NT2/D1 (cell line): ENCODE data around the gene DOCK9.

Source experiments
- DNase-seq: peaks from one replicate; pipeline ENCODE4 v3.0.0-alpha.2; 2011; ENCODE audit warnings: low read depth, low spot score
- H3K27me3 ChIP-seq: 2 replicates; pipeline ENCODE4 v1.6.0; 2011; ENCODE audit warnings: mild to moderate bottlenecking; ENCODE audit not compliant: insufficient read length, insufficient read depth
- H3K36me3 ChIP-seq: 2 replicates; pipeline ENCODE4 v1.6.1; 2011; ENCODE audit warnings: mild to moderate bottlenecking, low read length, mixed read lengths; ENCODE audit not compliant: insufficient read depth, insufficient read length
- H3K4me1 ChIP-seq: 2 replicates; pipeline ENCODE4 v1.5.1; 2011; ENCODE audit not compliant: insufficient read depth, insufficient read length
- H3K4me3 ChIP-seq: 2 replicates; pipeline ENCODE4 v1.5.1; 2011; ENCODE audit warnings: low read depth; ENCODE audit not compliant: insufficient read length
- H3K9ac ChIP-seq: 2 replicates; pipeline ENCODE4 v1.6.0; 2011; ENCODE audit warnings: low read depth; ENCODE audit not compliant: insufficient read length
- H3K9me3 ChIP-seq: 2 replicates; pipeline ENCODE4 v1.5.1; 2011; ENCODE audit warnings: mild to moderate bottlenecking, low read length; ENCODE audit not compliant: insufficient read depth
- SUZ12 ChIP-seq: IDR thresholded peaks from 2 replicates; pipeline ENCODE4 v1.6.1; 2011; ENCODE audit not compliant: insufficient read length, insufficient read depth; ENCODE audit errors: extremely low read depth
- YY1 ChIP-seq: IDR thresholded peaks from 2 replicates; pipeline ENCODE4 v1.6.1; 2011; ENCODE audit not compliant: insufficient read length, insufficient read depth
- ZNF274 ChIP-seq: IDR thresholded peaks from 2 replicates; pipeline ENCODE4 v1.6.1; 2011; ENCODE audit warnings: mild to moderate bottlenecking, low read depth, low read length

Gene DOCK9

GRCh38 chr13:98916403-98916802 lies 61.5 kb downstream of the DOCK9 start:
- H3K27me3 ChIP-seq, result no peaks in the 10 kb centered on the region
- H3K9ac ChIP-seq, result no peak overlapping the region
- DNase-seq, result no peak
- H3K4me1 ChIP-seq, result no peaks in the 10 kb centered on the region
- H3K4me3 ChIP-seq, result no peak overlapping the region
- TF ChIP-seq YY1, result no peak
- no peak for TF ChIP-seq ZNF274
- no peak for TF ChIP-seq SUZ12
- no peaks in the 10 kb centered on the region for H3K9me3 ChIP-seq
- H3K36me3 ChIP-seq, result peaks cover 3% of the 10 kb centered on the region

GRCh38 chr13:98915981-98916380 lies 61.9 kb downstream of the DOCK9 start:
- no peaks in the 10 kb centered on the region for H3K4me1 ChIP-seq
- H3K27me3 ChIP-seq, result no peaks in the 10 kb centered on the region
- TF ChIP-seq YY1 (no peak), SUZ12 (no peak), ZNF274 (no peak)
- H3K36me3 ChIP-seq, result peaks cover 3% of the 10 kb centered on the region
- no peak for DNase-seq
- H3K9ac ChIP-seq, result no peak overlapping the region
- H3K4me3 ChIP-seq, result no peak overlapping the region
- H3K9me3 ChIP-seq, result no peaks in the 10 kb centered on the region

GRCh38 chr13:98915563-98915962 lies 62.3 kb downstream of the DOCK9 start:
- Histone ChIP-seq H3K27me3 (no peaks in the 10 kb centered on the region), H3K4me3 (no peak overlapping the region), H3K36me3 (peaks cover 3% of the 10 kb centered on the region), H3K9ac (no peak overlapping the region), H3K9me3 (no peaks in the 10 kb centered on the region), H3K4me1 (no peaks in the 10 kb centered on the region)
- TF ChIP-seq ZNF274 (no peak), SUZ12 (no peak), YY1 (no peak)
- no peak for DNase-seq

DNA sequence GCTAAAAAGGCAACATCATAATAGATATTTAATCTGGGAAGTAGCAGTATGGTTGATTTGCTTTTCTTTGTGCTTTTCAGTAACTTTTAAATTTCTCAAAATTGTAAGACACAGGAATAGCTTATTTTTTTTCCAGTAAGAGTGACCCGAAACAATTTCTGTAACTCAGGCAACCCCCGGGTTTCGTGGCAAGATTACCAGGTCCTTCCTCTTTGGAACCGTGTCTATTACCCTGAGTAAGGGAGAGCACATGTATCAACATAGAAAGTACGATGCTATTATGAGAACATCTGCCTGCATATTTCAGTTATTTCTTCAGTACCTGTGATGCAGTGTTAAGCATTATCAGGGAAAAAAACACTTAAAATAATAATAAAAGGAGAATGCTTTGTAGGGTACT lies 64.1 kb downstream of the DOCK9 start:
- H3K9ac ChIP-seq, result no peak overlapping the region
- no peaks in the 10 kb centered on the region for H3K9me3 ChIP-seq
- no peak overlapping the region for H3K4me3 ChIP-seq
- no peaks in the 10 kb centered on the region for H3K4me1 ChIP-seq
- H3K27me3 ChIP-seq, result no peaks in the 10 kb centered on the region
- H3K36me3 ChIP-seq, result peaks cover 3% of the 10 kb centered on the region
- DNase-seq, result no peak
- TF ChIP-seq YY1 (no peak), SUZ12 (no peak), ZNF274 (no peak)

DNA sequence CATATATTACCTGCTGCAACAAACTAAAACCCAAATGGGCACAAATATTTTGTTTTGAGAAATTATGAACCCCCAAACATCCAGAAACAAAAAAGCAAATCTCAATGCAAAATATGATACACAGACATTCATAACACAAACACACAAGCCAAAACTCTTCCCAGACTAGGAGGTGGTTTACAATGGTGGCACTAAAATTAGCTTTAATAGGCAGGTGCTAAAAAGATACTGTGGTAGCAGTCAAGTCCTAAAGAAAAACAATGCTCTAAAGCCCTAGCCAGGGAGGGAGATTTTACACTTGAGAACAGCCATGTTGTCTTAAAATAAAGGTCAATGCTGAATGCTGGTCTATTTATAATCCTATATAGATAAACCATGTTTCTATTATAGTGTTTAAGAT lies 65.0 kb downstream of the DOCK9 start:
- DNase-seq, result no peak
- TF ChIP-seq ZNF274 (no peak), YY1 (no peak), SUZ12 (no peak)
- H3K9ac ChIP-seq, result no peak overlapping the region
- H3K9me3 ChIP-seq, result no peaks in the 10 kb centered on the region
- H3K27me3 ChIP-seq, result no peaks in the 10 kb centered on the region
- no peaks in the 10 kb centered on the region for H3K4me1 ChIP-seq
- no peak overlapping the region for H3K4me3 ChIP-seq
- peaks cover 3% of the 10 kb centered on the region for H3K36me3 ChIP-seq

GRCh38 chr13:98910501-98910951 lies 67.3 kb downstream of the DOCK9 start:
- no peak for TF ChIP-seq SUZ12
- no peak for TF ChIP-seq ZNF274
- no peak for TF ChIP-seq YY1
- Histone ChIP-seq H3K36me3 (peaks cover 3% of the 10 kb centered on the region), H3K27me3 (no peaks in the 10 kb centered on the region), H3K9ac (no peak overlapping the region), H3K4me3 (no peak overlapping the region), H3K4me1 (no peaks in the 10 kb centered on the region), H3K9me3 (no peaks in the 10 kb centered on the region)
- no peak for DNase-seq

GRCh38 chr13:98909016-98909415 lies 68.8 kb downstream of the DOCK9 start:
- Histone ChIP-seq H3K4me3 (no peak overlapping the region), H3K36me3 (no peaks in the 10 kb centered on the region), H3K27me3 (no peaks in the 10 kb centered on the region), H3K9ac (no peak overlapping the region), H3K9me3 (no peaks in the 10 kb centered on the region), H3K4me1 (no peaks in the 10 kb centered on the region)
- no peak for DNase-seq
- TF ChIP-seq YY1, result no peak
- no peak for TF ChIP-seq SUZ12
- TF ChIP-seq ZNF274, result no peak
